ENCODE results near the gene RABGAP1L.

DNA sequence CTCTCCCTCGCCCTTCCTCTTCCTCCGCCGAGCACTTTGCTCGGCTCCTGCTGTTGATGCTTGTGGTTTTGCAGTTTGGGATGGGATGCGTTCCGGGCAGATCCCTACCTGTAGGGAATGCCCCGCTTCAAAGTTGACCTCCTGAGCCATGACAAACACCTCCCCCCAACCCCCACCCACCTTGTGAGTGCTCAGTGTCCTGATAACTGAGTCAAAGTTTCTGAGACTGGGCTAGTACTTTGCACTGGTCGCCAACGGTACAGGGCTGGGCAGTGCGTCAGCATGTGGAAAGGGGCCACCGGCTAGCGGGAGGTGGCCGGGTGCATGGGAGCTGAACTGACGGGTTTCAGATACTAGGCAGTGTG lies 771 bp downstream of the RABGAP1L start:
- TF ChIP-seq, protein P1, sequence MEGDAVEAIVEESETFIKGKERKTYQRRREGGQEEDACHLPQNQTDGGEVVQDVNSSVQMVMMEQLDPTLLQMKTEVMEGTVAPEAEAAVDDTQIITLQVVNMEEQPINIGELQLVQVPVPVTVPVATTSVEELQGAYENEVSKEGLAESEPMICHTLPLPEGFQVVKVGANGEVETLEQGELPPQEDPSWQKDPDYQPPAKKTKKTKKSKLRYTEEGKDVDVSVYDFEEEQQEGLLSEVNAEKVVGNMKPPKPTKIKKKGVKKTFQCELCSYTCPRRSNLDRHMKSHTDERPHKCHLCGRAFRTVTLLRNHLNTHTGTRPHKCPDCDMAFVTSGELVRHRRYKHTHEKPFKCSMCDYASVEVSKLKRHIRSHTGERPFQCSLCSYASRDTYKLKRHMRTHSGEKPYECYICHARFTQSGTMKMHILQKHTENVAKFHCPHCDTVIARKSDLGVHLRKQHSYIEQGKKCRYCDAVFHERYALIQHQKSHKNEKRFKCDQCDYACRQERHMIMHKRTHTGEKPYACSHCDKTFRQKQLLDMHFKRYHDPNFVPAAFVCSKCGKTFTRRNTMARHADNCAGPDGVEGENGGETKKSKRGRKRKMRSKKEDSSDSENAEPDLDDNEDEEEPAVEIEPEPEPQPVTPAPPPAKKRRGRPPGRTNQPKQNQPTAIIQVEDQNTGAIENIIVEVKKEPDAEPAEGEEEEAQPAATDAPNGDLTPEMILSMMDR (IDR thresholded peaks at IDR 0.05), result no peak
- no peak for TF ChIP-seq EP300 (IDR thresholded peaks at IDR 0.05)
